Activated naive CD4-positive, alpha-beta T cell treated with anti-CD3 and anti-CD28 coated beads, Interleukin-2, amount 50 U/mL, for 24 hours (primary cell): ENCODE data around the gene PACS2.

Experiments used
- H3K27ac Mint-ChIP-seq: one replicate; pipeline ENCODE4 v1.8.0; 2021; ENCODE audit warnings: mild to moderate bottlenecking, mixed read lengths
- H3K27me3 Mint-ChIP-seq: one replicate; pipeline ENCODE4 v1.8.0; 2021; ENCODE audit warnings: mixed read lengths
- H3K36me3 Mint-ChIP-seq: one replicate; pipeline ENCODE4 v1.8.0; 2021; ENCODE audit warnings: mixed read lengths
- H3K4me1 Mint-ChIP-seq: one replicate; pipeline ENCODE4 v1.8.0; 2021; ENCODE audit warnings: mixed read lengths
- H3K4me3 Mint-ChIP-seq: one replicate; pipeline ENCODE4 v1.8.0; 2021; ENCODE audit warnings: mild to moderate bottlenecking, mixed read lengths
- H3K9me3 Mint-ChIP-seq: one replicate; pipeline ENCODE4 v1.8.0; 2021; ENCODE audit warnings: mixed read lengths

PACS2 gene

GRCh38 chr14:105303949-105304348, 10.6 kb upstream of the PACS2 start:
- H3K9me3 Mint-ChIP-seq = no peaks in the 10 kb centered on the region
- no peak overlapping the region for H3K4me3 Mint-ChIP-seq
- H3K4me1 Mint-ChIP-seq = peaks cover 37% of the 10 kb centered on the region
- H3K27me3 Mint-ChIP-seq = no peaks in the 10 kb centered on the region
- H3K27ac Mint-ChIP-seq = no peak overlapping the region
- H3K36me3 Mint-ChIP-seq = no peaks in the 10 kb centered on the region

GRCh38 chr14:105304565-105304964, 10.0 kb upstream of the PACS2 start:
- Mint-ChIP-seq H3K27me3 (no peaks in the 10 kb centered on the region), H3K36me3 (no peaks in the 10 kb centered on the region), H3K9me3 (no peaks in the 10 kb centered on the region), H3K4me3 (no peak overlapping the region), H3K27ac (peak overlapping the region; percentile 82), H3K4me1 (peaks cover 31% of the 10 kb centered on the region)

- no peaks in the 10 kb centered on the region for H3K27me3 Mint-ChIP-seq
- H3K4me1 Mint-ChIP-seq = peaks cover 27% of the 10 kb centered on the region
- H3K9me3 Mint-ChIP-seq = no peaks in the 10 kb centered on the region
- no peaks in the 10 kb centered on the region for H3K36me3 Mint-ChIP-seq
- H3K27ac Mint-ChIP-seq = no peak overlapping the region
- no peak overlapping the region for H3K4me3 Mint-ChIP-seq
Observed at GRCh38 chr14:105305345-105305744, 9.2 kb upstream of the PACS2 start.

- H3K27ac Mint-ChIP-seq = no peak overlapping the region
- H3K36me3 Mint-ChIP-seq = no peaks in the 10 kb centered on the region
- H3K4me3 Mint-ChIP-seq = no peak overlapping the region
- H3K4me1 Mint-ChIP-seq = peaks cover 27% of the 10 kb centered on the region
- no peaks in the 10 kb centered on the region for H3K27me3 Mint-ChIP-seq
- no peaks in the 10 kb centered on the region for H3K9me3 Mint-ChIP-seq
Observed at GRCh38 chr14:105305791-105306190, 8.8 kb upstream of the PACS2 start.

GRCh38 chr14:105307052-105307727, 7.4 kb upstream of the PACS2 start:
- no peak overlapping the region for H3K27ac Mint-ChIP-seq
- no peak overlapping the region for H3K4me3 Mint-ChIP-seq
- peaks cover 24% of the 10 kb centered on the region for H3K4me1 Mint-ChIP-seq
- H3K36me3 Mint-ChIP-seq = no peaks in the 10 kb centered on the region
- H3K9me3 Mint-ChIP-seq = no peaks in the 10 kb centered on the region
- H3K27me3 Mint-ChIP-seq = no peaks in the 10 kb centered on the region

- Mint-ChIP-seq H3K4me3 (no peak overlapping the region), H3K9me3 (no peaks in the 10 kb centered on the region), H3K27ac (no peak overlapping the region), H3K27me3 (no peaks in the 10 kb centered on the region), H3K36me3 (no peaks in the 10 kb centered on the region), H3K4me1 (peaks cover 17% of the 10 kb centered on the region)
Observed at GRCh38 chr14:105309371-105309770, 5.2 kb upstream of the PACS2 start.

- no peak overlapping the region for H3K4me3 Mint-ChIP-seq
- no peaks in the 10 kb centered on the region for H3K27me3 Mint-ChIP-seq
- peaks cover 18% of the 10 kb centered on the region for H3K4me1 Mint-ChIP-seq
- no peak overlapping the region for H3K27ac Mint-ChIP-seq
- H3K36me3 Mint-ChIP-seq = no peaks in the 10 kb centered on the region
- no peaks in the 10 kb centered on the region for H3K9me3 Mint-ChIP-seq
Observed at GRCh38 chr14:105311838-105312237, 2.7 kb upstream of the PACS2 start.

GRCh38 chr14:105312973-105313372, 1.6 kb upstream of the PACS2 start:
- H3K9me3 Mint-ChIP-seq = no peaks in the 10 kb centered on the region
- peak overlapping the region; percentile 59 for H3K27ac Mint-ChIP-seq
- H3K4me1 Mint-ChIP-seq = peaks cover 27% of the 10 kb centered on the region
- peak overlapping the region; percentile 81 for H3K4me3 Mint-ChIP-seq
- no peaks in the 10 kb centered on the region for H3K36me3 Mint-ChIP-seq
- H3K27me3 Mint-ChIP-seq = no peaks in the 10 kb centered on the region

GRCh38 chr14:105313381-105314286, 914 bp upstream of the PACS2 start:
- no peaks in the 10 kb centered on the region for H3K9me3 Mint-ChIP-seq
- peak overlapping the region; percentile 59 for H3K27ac Mint-ChIP-seq
- H3K27me3 Mint-ChIP-seq = no peaks in the 10 kb centered on the region
- no peaks in the 10 kb centered on the region for H3K36me3 Mint-ChIP-seq
- H3K4me3 Mint-ChIP-seq = peak overlapping the region; percentile 81
- H3K4me1 Mint-ChIP-seq = peaks cover 29% of the 10 kb centered on the region

GRCh38 chr14:105315211-105315721, 718 bp downstream of the PACS2 start:
- peak overlapping the region; percentile 93 for H3K4me3 Mint-ChIP-seq
- peak overlapping the region; percentile 59 for H3K27ac Mint-ChIP-seq
- peaks cover 29% of the 10 kb centered on the region for H3K4me1 Mint-ChIP-seq
- H3K36me3 Mint-ChIP-seq = no peaks in the 10 kb centered on the region
- H3K9me3 Mint-ChIP-seq = no peaks in the 10 kb centered on the region
- H3K27me3 Mint-ChIP-seq = no peaks in the 10 kb centered on the region

GRCh38 chr14:105315941-105316576, 1.5 kb downstream of the PACS2 start:
- Mint-ChIP-seq H3K27me3 (no peaks in the 10 kb centered on the region), H3K9me3 (no peaks in the 10 kb centered on the region), H3K27ac (no peak overlapping the region), H3K36me3 (no peaks in the 10 kb centered on the region), H3K4me1 (peaks cover 29% of the 10 kb centered on the region), H3K4me3 (peak overlapping the region; percentile 93)

- Mint-ChIP-seq H3K27me3 (no peaks in the 10 kb centered on the region), H3K9me3 (no peaks in the 10 kb centered on the region), H3K4me3 (peak overlapping the region; percentile 93), H3K4me1 (peaks cover 29% of the 10 kb centered on the region), H3K27ac (no peak overlapping the region), H3K36me3 (no peaks in the 10 kb centered on the region)
Observed at GRCh38 chr14:105316577-105316941, 2.0 kb downstream of the PACS2 start.

- no peaks in the 10 kb centered on the region for H3K9me3 Mint-ChIP-seq
- H3K4me1 Mint-ChIP-seq = peaks cover 29% of the 10 kb centered on the region
- H3K27ac Mint-ChIP-seq = no peak overlapping the region
Observed at GRCh38 chr14:105316968-105317510, 2.5 kb downstream of the PACS2 start.

GRCh38 chr14:105317546-105317945, 3.0 kb downstream of the PACS2 start:
- Mint-ChIP-seq H3K27me3 (no peaks in the 10 kb centered on the region), H3K36me3 (peaks cover 2% of the 10 kb centered on the region), H3K4me1 (peaks cover 30% of the 10 kb centered on the region), H3K9me3 (no peaks in the 10 kb centered on the region), H3K4me3 (no peak overlapping the region), H3K27ac (no peak overlapping the region)

More at GRCh38 chr14:105316968-105317510, 2.5 kb downstream of the PACS2 start:
- Mint-ChIP-seq H3K36me3 (no peaks in the 10 kb centered on the region), H3K27me3 (no peaks in the 10 kb centered on the region), H3K4me3 (peak overlapping the region; percentile 51)

GRCh38 chr14:105322791-105323556, 8.4 kb downstream of the PACS2 start:
- no peaks in the 10 kb centered on the region for H3K9me3 Mint-ChIP-seq
- peaks cover 2% of the 10 kb centered on the region for H3K36me3 Mint-ChIP-seq
- no peak overlapping the region for H3K27ac Mint-ChIP-seq
- no peak overlapping the region for H3K4me3 Mint-ChIP-seq
- no peaks in the 10 kb centered on the region for H3K27me3 Mint-ChIP-seq
- H3K4me1 Mint-ChIP-seq = peaks cover 14% of the 10 kb centered on the region
